ENCODE data around the gene LRMDA.

DNA sequence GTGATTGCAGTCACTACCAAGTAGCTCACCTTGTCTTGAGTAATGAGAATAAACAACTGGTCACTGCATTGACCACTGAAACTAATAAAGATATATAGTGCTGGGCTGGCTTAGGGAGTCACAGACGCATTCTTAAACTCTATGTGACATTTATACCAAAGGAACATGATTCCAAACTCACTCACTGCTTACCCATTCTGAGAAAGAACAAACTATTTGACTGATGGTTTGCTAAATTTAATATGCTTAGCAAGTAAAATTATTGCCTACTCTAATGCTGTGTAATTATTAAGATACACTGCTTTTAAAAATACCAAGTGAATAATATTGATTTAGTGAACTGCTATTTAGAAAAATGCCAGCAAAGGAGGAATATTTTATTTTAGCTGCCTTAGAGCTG is 191.1 kb downstream of the LRMDA start:
- TF ChIP-seq, protein P1, sequence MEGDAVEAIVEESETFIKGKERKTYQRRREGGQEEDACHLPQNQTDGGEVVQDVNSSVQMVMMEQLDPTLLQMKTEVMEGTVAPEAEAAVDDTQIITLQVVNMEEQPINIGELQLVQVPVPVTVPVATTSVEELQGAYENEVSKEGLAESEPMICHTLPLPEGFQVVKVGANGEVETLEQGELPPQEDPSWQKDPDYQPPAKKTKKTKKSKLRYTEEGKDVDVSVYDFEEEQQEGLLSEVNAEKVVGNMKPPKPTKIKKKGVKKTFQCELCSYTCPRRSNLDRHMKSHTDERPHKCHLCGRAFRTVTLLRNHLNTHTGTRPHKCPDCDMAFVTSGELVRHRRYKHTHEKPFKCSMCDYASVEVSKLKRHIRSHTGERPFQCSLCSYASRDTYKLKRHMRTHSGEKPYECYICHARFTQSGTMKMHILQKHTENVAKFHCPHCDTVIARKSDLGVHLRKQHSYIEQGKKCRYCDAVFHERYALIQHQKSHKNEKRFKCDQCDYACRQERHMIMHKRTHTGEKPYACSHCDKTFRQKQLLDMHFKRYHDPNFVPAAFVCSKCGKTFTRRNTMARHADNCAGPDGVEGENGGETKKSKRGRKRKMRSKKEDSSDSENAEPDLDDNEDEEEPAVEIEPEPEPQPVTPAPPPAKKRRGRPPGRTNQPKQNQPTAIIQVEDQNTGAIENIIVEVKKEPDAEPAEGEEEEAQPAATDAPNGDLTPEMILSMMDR (conservative IDR thresholded peaks at IDR 0.05; ENCODE audit: low read length) = no peak
- TF ChIP-seq EZH2phosphoT487 (IDR thresholded peaks at IDR 0.05; ENCODE audit: borderline replicate concordance) = no peak

Measured in Loucy (cell line).